ENCODE measurements around the gene CARF.
"Not testable (repeated sequence)": the region's sequence is repeated elsewhere in the genome, so short reads cannot be mapped to it uniquely, and the experiment has no call there.

DNA sequence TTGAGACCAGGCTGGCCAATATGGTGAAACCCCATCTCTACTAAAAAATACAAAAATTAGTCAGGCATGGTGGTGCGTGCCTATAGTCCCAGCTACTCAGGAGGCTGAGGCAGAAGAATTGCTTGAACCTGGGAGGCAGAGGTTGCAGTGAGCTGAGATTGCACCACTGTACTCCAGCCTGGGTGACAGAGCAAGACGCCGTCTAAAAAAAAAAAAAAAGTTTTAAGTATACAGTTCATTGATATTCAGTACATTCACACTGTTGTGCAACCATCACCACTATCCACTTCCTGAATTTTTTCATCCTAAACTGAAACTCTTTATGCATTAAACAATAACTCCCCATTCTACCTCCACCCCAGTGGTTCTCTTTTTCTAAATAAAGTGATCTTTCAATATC is 85.0 kb downstream of the CARF start:
- TF ChIP-seq ZIC2 (tag by site-specific recombination; IDR thresholded peaks at IDR 0.05); ZNF548 (tag by site-specific recombination; IDR thresholded peaks at IDR 0.05); TCF7L2 (IDR thresholded peaks at IDR 0.05; ENCODE audit: borderline replicate concordance, low read depth, low read length); SETDB1 (IDR thresholded peaks at IDR 0.05; ENCODE audit: insufficient read length, low read length); ZNF561 (tag by site-specific recombination; IDR thresholded peaks at IDR 0.05; ENCODE audit: borderline replicate concordance); KLF9 (tag by site-specific recombination; IDR thresholded peaks at IDR 0.05; ENCODE audit: low read depth): not testable (repeated sequence)
- TF ChIP-seq, protein P1, sequence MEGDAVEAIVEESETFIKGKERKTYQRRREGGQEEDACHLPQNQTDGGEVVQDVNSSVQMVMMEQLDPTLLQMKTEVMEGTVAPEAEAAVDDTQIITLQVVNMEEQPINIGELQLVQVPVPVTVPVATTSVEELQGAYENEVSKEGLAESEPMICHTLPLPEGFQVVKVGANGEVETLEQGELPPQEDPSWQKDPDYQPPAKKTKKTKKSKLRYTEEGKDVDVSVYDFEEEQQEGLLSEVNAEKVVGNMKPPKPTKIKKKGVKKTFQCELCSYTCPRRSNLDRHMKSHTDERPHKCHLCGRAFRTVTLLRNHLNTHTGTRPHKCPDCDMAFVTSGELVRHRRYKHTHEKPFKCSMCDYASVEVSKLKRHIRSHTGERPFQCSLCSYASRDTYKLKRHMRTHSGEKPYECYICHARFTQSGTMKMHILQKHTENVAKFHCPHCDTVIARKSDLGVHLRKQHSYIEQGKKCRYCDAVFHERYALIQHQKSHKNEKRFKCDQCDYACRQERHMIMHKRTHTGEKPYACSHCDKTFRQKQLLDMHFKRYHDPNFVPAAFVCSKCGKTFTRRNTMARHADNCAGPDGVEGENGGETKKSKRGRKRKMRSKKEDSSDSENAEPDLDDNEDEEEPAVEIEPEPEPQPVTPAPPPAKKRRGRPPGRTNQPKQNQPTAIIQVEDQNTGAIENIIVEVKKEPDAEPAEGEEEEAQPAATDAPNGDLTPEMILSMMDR (tag by site-specific recombination; IDR thresholded peaks at IDR 0.05), result not testable (repeated sequence)
- TF ChIP-seq, protein P2, sequence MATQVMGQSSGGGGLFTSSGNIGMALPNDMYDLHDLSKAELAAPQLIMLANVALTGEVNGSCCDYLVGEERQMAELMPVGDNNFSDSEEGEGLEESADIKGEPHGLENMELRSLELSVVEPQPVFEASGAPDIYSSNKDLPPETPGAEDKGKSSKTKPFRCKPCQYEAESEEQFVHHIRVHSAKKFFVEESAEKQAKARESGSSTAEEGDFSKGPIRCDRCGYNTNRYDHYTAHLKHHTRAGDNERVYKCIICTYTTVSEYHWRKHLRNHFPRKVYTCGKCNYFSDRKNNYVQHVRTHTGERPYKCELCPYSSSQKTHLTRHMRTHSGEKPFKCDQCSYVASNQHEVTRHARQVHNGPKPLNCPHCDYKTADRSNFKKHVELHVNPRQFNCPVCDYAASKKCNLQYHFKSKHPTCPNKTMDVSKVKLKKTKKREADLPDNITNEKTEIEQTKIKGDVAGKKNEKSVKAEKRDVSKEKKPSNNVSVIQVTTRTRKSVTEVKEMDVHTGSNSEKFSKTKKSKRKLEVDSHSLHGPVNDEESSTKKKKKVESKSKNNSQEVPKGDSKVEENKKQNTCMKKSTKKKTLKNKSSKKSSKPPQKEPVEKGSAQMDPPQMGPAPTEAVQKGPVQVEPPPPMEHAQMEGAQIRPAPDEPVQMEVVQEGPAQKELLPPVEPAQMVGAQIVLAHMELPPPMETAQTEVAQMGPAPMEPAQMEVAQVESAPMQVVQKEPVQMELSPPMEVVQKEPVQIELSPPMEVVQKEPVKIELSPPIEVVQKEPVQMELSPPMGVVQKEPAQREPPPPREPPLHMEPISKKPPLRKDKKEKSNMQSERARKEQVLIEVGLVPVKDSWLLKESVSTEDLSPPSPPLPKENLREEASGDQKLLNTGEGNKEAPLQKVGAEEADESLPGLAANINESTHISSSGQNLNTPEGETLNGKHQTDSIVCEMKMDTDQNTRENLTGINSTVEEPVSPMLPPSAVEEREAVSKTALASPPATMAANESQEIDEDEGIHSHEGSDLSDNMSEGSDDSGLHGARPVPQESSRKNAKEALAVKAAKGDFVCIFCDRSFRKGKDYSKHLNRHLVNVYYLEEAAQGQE (tag by site-specific recombination; IDR thresholded peaks at IDR 0.05), result not testable (repeated sequence)
- TF ChIP-seq, protein P3, sequence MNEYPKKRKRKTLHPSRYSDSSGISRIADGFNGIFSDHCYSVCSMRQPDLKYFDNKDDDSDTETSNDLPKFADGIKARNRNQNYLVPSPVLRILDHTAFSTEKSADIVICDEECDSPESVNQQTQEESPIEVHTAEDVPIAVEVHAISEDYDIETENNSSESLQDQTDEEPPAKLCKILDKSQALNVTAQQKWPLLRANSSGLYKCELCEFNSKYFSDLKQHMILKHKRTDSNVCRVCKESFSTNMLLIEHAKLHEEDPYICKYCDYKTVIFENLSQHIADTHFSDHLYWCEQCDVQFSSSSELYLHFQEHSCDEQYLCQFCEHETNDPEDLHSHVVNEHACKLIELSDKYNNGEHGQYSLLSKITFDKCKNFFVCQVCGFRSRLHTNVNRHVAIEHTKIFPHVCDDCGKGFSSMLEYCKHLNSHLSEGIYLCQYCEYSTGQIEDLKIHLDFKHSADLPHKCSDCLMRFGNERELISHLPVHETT (tag by site-specific recombination; IDR thresholded peaks at IDR 0.05), result not testable (repeated sequence)
- TF ChIP-seq, protein P4, sequence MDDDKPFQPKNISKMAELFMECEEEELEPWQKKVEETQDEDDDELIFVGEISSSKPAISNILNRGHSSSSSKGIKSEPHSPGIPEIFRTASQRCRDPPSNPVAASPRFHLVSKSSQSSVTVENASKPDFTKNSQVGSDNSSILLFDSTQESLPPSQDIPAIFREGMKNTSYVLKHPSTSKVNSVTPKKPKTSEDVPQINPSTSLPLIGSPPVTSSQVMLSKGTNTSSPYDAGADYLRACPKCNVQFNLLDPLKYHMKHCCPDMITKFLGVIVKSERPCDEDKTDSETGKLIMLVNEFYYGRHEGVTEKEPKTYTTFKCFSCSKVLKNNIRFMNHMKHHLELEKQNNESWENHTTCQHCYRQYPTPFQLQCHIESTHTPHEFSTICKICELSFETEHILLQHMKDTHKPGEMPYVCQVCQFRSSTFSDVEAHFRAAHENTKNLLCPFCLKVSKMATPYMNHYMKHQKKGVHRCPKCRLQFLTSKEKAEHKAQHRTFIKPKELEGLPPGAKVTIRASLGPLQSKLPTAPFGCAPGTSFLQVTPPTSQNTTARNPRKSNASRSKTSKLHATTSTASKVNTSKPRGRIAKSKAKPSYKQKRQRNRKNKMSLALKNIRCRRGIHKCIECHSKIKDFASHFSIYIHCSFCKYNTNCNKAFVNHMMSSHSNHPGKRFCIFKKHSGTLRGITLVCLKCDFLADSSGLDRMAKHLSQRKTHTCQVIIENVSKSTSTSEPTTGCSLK (tag by site-specific recombination; IDR thresholded peaks at IDR 0.05), result not testable (repeated sequence)

Measured in HEK293 (cell line).